Heart left ventricle (tissue), 16 donors: ENCODE results near the gene XKR7. TPM values are rescaled to one million over a fixed set of nuclear protein-coding genes. Genes with fewer than 3 reads are reported as not detected.

Source experiments
- ATAC-seq, 4 donors: fragments of 200-7000 bp; cut with Tn5 transposase; one replicate each; pipeline ENCODE4 v1.9.1; 2020 to 2022; ENCODE audit warnings: moderate library complexity in 4 of 4, mild to moderate bottlenecking in 3 of 4, moderate number of reproducible peaks in 1 of 4
- DNase-seq, 5 donors: peaks; one replicate each; pipeline ENCODE4 v3.0.0-alpha.2; 2020
- H3K27ac ChIP-seq, 12 donors: fragments of 200-600 bp; sonication (generic) in 4 of 12; one replicate each; pipeline versions ENCODE4 v1.5.0 to v1.8.0; 2016 to 2022; ENCODE audit warnings: mild to moderate bottlenecking in 2 of 12
- H3K27me3 ChIP-seq, 9 donors: fragments of 200-600 bp; sonication (generic) in 2 of 9; one replicate each; pipeline versions ENCODE4 v1.5.1 to v1.8.0; 2016 to 2022; ENCODE audit warnings: mild to moderate bottlenecking in 3 of 9
- H3K36me3 ChIP-seq, 9 donors: fragments of 200-600 bp; sonication (generic) in 2 of 9; one replicate each; pipeline versions ENCODE4 v1.5.0 to v1.8.0; 2018 to 2022; ENCODE audit warnings: mild to moderate bottlenecking in 2 of 9
- H3K4me1 ChIP-seq, 12 donors: fragments of 200-600 bp; sonication (generic) in 4 of 12; one replicate each; pipeline versions ENCODE4 v1.5.0 to v1.8.0; 2016 to 2022; ENCODE audit warnings: mild to moderate bottlenecking in 3 of 12
- H3K4me3 ChIP-seq, 12 donors: fragments of 200-600 bp; sonication (generic) in 4 of 12; one replicate each; pipeline versions ENCODE4 v1.5.0 to v1.8.0; 2017 to 2022; ENCODE audit warnings: mild to moderate bottlenecking in 9 of 12, moderate library complexity in 4 of 12
- H3K9me3 ChIP-seq, 12 donors: fragments of 200-600 bp; sonication (generic) in 4 of 12; one replicate each; pipeline versions ENCODE4 v1.5.0 to v1.8.0; 2016 to 2022; ENCODE audit warnings: mild to moderate bottlenecking in 1 of 12
- CTCF ChIP-seq, 12 donors: fragments of 200-600 bp; sonication (generic) in 4 of 12; IDR thresholded peaks; one replicate each; pipeline versions ENCODE4 v1.5.0 to v1.8.0; 2018 to 2022; ENCODE audit warnings: antibody characterized with exemption in 12 of 12, mild to moderate bottlenecking in 5 of 12
- POLR2A ChIP-seq, 2 donors: fragments of 450-650 bp; IDR thresholded peaks; one replicate each; pipeline ENCODE4 v1.6.1; 2017; ENCODE audit warnings: antibody characterized with exemption in 2 of 2, mild to moderate bottlenecking in 2 of 2, moderate library complexity in 2 of 2
- WGBS, 4 donors: extraction: QIAGEN DNeasy Blood & Tissue Kit in 2 of 4; methylation state at CpG; one replicate each; pipeline versions ENCODE4 v1.1.5 to v1.1.7; 2013 to 2018; 5-methylcytosine and 5-hydroxymethylcytosine counted together
- intact Hi-C, 10 donors: fragments of 100-400 bp; cut with DNase I; formaldehyde crosslinking; loops; one replicate each; pipeline versions ENCODE4 v1.11.1 to v1.14.2; 2022
- polyA plus RNA-seq, 2 donors: library from polyadenylated mRNA; stranded (reverse); fragments of 200-250 nt; gene quantifications; one replicate each; pipeline ENCODE4 v1.2.3, GENCODE V29; 2013
- total RNA-seq, 9 donors: library from RNA; depleted of rRNA in 2 of 9; stranded (reverse); fragments of >200 nt in 2 of 9; fragmentation: NEBNext Ultra II Directional in 3 of 9; extraction: Animal tissue kit (Norgen Biotek cat#: 25700) in 3 of 9; gene quantifications; one replicate each; pipeline versions ENCODE4 v1.1.0 to v1.2.4, GENCODE V29; 2016 to 2023
- donor health status: ischemic (EF 13 %, LVEDD 7.1; RV severe dilation, severe dysfunction).
- donor health status: healthy with polysubstance abuse.
- donor health status: DM: no; HTN: yes; CAD: no.
- donor health status: DM: no; HTN: no; CAD: no.
- donor health status: ischemic (EF 25% LVEDD 6.9; RV normal size, moderate dysfunction).
- donor health status: ischemic (EF 25% LVEDD 5.7; RV mildly dilated, moderate dysfunction).
- donor health status: healthy.
- donor health status: DM: yes; HTN: yes; CAD: no.
- donor health status: ischemic (EF 35%, LVEDD 5.7; RV mildly dilated, moderate dysfunction).
- donor health status: nonischemic (EF 11% LVEDD 7.7; RV severe dilation, severe dysfunction).
- donor health status: DM: yes; HTN: yes; CAD: no.
- donor health status: PGD.
- donor health status: ischemic (EF 29% LVEDD 5.4; RV normal size, mild dysfunction).
- donor health status: nonischemic (EF 23%, LVEDD 6.1; RV moderate dilation, normal function).

The XKR7 gene
- total and polyA plus RNA-seq, 11 donors = not detected

GRCh38 chr20:31989030-31989645 lies 21.2 kb downstream of the XKR7 start:
- H3K4me1 ChIP-seq = no peaks in the 10 kb centered on the region
- peaks cover 0 to 11% (median 6%) of the 10 kb centered on the region in 9 donors for H3K27me3 ChIP-seq
- intact Hi-C loops = no loop called here
- no peak overlapping the region for H3K27ac ChIP-seq
- no peaks in the 10 kb centered on the region for H3K9me3 ChIP-seq
- DNase-seq (no peak), ATAC-seq (peak in 1 of 4 donors; percentile 35)
- no peaks in the 10 kb centered on the region for H3K36me3 ChIP-seq
- no peak overlapping the region for H3K4me3 ChIP-seq
- no peak for TF ChIP-seq CTCF (IDR thresholded peaks at IDR 0.05)
- TF ChIP-seq POLR2A (IDR thresholded peaks at IDR 0.05) = no peak
- 66 to 72% (median 67%) methylated on average over 8 of the region's 8 CpGs for WGBS, 4 donors

GRCh38 chr20:31990641-31991338 lies 22.8 kb downstream of the XKR7 start:
- H3K4me1 ChIP-seq = peaks cover 0 to 6% (median 0%) of the 10 kb centered on the region in 12 donors
- ATAC-seq (no peak), DNase-seq (no peak)
- H3K27me3 ChIP-seq = peaks cover 4 to 27% (median 20%) of the 10 kb centered on the region in 9 donors
- no peaks in the 10 kb centered on the region for H3K9me3 ChIP-seq
- no peak overlapping the region for H3K4me3 ChIP-seq
- no peaks in the 10 kb centered on the region for H3K36me3 ChIP-seq
- intact Hi-C loops = no loop called here
- H3K27ac ChIP-seq = no peak overlapping the region
- WGBS, 4 donors = 67 to 81% (median 73%) methylated on average over 3 to 6 of the region's 6 CpGs
- TF ChIP-seq POLR2A (IDR thresholded peaks at IDR 0.05) (no peak), CTCF (IDR thresholded peaks at IDR 0.05) (no peak)

DNA sequence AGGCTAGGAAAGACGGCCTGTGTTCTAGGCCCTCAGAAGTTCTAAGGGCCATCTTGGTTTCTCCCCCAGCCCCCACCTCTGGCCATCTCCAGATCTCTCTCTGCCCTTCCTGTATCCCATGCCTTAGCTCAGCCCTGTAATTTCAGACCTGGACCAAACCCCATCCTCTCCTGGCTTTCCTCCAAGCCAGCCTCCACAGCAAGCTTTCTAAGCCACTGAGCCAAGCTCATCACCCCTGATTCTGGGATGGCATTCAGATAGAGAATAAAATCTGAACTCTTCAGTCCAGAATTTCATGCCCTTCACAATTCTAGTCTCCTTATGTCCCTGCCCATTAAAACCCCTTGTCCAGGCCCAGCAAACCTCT lies 23.4 kb downstream of the XKR7 start:
- DNase-seq (no peak), ATAC-seq (no peak)
- 57 to 100% (median 82%) methylated on average over 1 of the region's 1 CpG; no CpG with 5 or more reads in 1 of the 4 donors for WGBS, 4 donors
- Histone ChIP-seq H3K36me3 (no peaks in the 10 kb centered on the region), H3K27me3 (peaks cover 4 to 31% (median 20%) of the 10 kb centered on the region in 9 donors), H3K9me3 (no peaks in the 10 kb centered on the region), H3K4me3 (no peak overlapping the region), H3K27ac (no peak overlapping the region), H3K4me1 (peaks cover 0 to 6% (median 0%) of the 10 kb centered on the region in 12 donors)
- intact Hi-C loops = no loop called here
- no peak for TF ChIP-seq POLR2A (IDR thresholded peaks at IDR 0.05)
- no peak for TF ChIP-seq CTCF (IDR thresholded peaks at IDR 0.05)

DNA sequence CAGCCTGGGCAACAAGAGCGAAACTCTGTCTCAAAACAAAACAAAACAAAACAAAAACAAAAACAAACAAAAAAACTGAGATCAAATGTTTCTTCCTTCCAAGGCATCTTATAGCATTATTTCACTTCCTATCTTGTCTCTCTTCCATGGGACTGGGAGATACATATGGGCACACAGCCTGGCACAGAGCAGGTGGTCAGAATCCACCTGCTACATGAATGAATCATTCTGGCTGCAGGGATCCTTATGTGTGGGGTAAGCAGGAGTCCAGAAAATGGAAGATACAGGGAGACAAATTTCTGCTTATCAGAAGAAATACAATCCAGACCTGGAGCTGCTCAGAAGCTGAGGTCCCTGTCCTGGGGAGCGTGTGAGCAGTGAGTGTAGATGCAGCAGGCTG lies 24.1 kb downstream of the XKR7 start:
- WGBS, 4 donors = 83 to 92% (median 87%) methylated on average over 2 of the region's 2 CpGs
- H3K4me3 ChIP-seq = no peak overlapping the region
- peaks cover 0 to 6% (median 0%) of the 10 kb centered on the region in 12 donors for H3K4me1 ChIP-seq
- no peak overlapping the region for H3K27ac ChIP-seq
- no peak for TF ChIP-seq CTCF (IDR thresholded peaks at IDR 0.05)
- TF ChIP-seq POLR2A (IDR thresholded peaks at IDR 0.05) = no peak
- no peak for DNase-seq
- no peaks in the 10 kb centered on the region for H3K36me3 ChIP-seq
- no peak for ATAC-seq
- intact Hi-C loops = no loop called here
- H3K27me3 ChIP-seq = peaks cover 4 to 33% (median 20%) of the 10 kb centered on the region in 9 donors
- no peaks in the 10 kb centered on the region for H3K9me3 ChIP-seq
